A549 (cell line): ENCODE measurements around the gene USP36. TPM values are rescaled to one million over a fixed set of nuclear protein-coding genes. Genes with fewer than 3 reads are reported as not detected.

Source experiments
- ATAC-seq, 2 experiments: fragments of 200-7000 bp in 1 of 2; fragments of >200 bp in 1 of 2; cut with Nextera tagmentation in 1 of 2; cut with Tn5 transposase in 1 of 2; 3 replicates each; pipeline versions ENCODE4 v1.8.0 to v1.9.1; 2018 to 2020; ENCODE audit warnings: mild to moderate bottlenecking in 1 of 2, moderate library complexity in 1 of 2
- CTCF ChIA-PET: fragments of 300-600 bp; sonication (Branson Sonifier 250); formaldehyde crosslinking; extraction: SDS; loops from one replicate; lab custom pipeline; 2021; ENCODE audit warnings: antibody characterized with exemption, inconsistent platforms; lab: Yijun Ruan, JAX
- POLR2A ChIA-PET: fragments of 350-600 bp; formaldehyde crosslinking; extraction: SDS; loops from one replicate; lab custom pipeline; 2021; ENCODE audit warnings: antibody characterized with exemption, inconsistent platforms; lab: Yijun Ruan, JAX
- DNase-seq, 2 experiments: peaks; one replicate each; pipeline versions ENCODE4 v3.0.0 to v3.0.0-alpha.2; 2011 to 2016; ENCODE audit warnings: low read depth in 1 of 2, low spot score in 1 of 2
- FAIRE-seq: peaks from 2 replicates; lab custom pipeline; 2011; peaks lifted over from hg19 to GRCh38; lab: Jason Lieb, UNC
- H3K27ac ChIP-seq, 2 experiments: fragments of >200 bp; sonication (Bioruptor Twin); formaldehyde crosslinking; 3 replicates each; pipeline ENCODE4 v1.5.1; 2016 to 2017
- H3K4me1 ChIP-seq: fragments of >200 bp; sonication (Bioruptor Twin); formaldehyde crosslinking; 3 replicates; pipeline ENCODE4 v1.6.1; 2016
- H3K4me2 ChIP-seq: fragments of >200 bp; sonication (Bioruptor Twin); formaldehyde crosslinking; 3 replicates; pipeline ENCODE4 v1.6.1; 2016
- H3K4me3 ChIP-seq: fragments of >200 bp; sonication (Bioruptor Twin); formaldehyde crosslinking; 3 replicates; pipeline ENCODE4 v1.5.1; 2016
- H3K9me3 ChIP-seq: fragments of >200 bp; sonication (Bioruptor Twin); formaldehyde crosslinking; 3 replicates; pipeline ENCODE4 v1.6.1; 2016
- BHLHE40 ChIP-seq: IDR thresholded peaks from 2 replicates; pipeline ENCODE4 v1.6.1; 2012; ENCODE audit warnings: low read depth, low read length, inconsistent platforms
- CBX2 ChIP-seq: fragments of 200-600 bp; sonication (generic); IDR thresholded peaks from 2 replicates; pipeline ENCODE4 v1.6.1; 2016; ENCODE audit warnings: low read depth, mild to moderate bottlenecking, borderline replicate concordance
- CHD4 ChIP-seq: fragments of 200-600 bp; sonication (generic); IDR thresholded peaks from 2 replicates; pipeline ENCODE4 v1.6.1; 2016; ENCODE audit warnings: antibody characterized with exemption, mild to moderate bottlenecking, borderline replicate concordance
- EHMT2 ChIP-seq: fragments of 200-600 bp; sonication (generic); IDR thresholded peaks from 2 replicates; pipeline ENCODE4 v1.6.1; 2016; ENCODE audit warnings: antibody characterized with exemption, low read depth, mild to moderate bottlenecking, moderate library complexity
- EP300 ChIP-seq, 2 experiments: fragments of >200 bp; sonication (Bioruptor Twin); formaldehyde crosslinking; IDR thresholded peaks; 2 replicates in 1 of 2; 3 replicates in 1 of 2; pipeline ENCODE4 v1.6.1; 2016 to 2017
- ESRRA ChIP-seq: fragments of 150-350 bp; IDR thresholded peaks from 2 replicates; pipeline ENCODE4 v1.6.1; 2014; ENCODE audit warnings: mild to moderate bottlenecking, low read length, borderline replicate concordance
- FOSB ChIP-seq: fragments of 250-450 bp; sonication (Bioruptor Pico); IDR thresholded peaks from 2 replicates; pipeline ENCODE4 v1.5.0; 2020; ENCODE audit warnings: mild to moderate bottlenecking, moderate library complexity
- FOXS1 ChIP-seq: fragments of 250-450 bp; sonication (Bioruptor Pico); IDR thresholded peaks from 2 replicates; pipeline ENCODE4 v1.5.0; 2020; ENCODE audit warnings: mild to moderate bottlenecking, moderate library complexity
- HDAC2 ChIP-seq: fragments of 200-600 bp; sonication (generic); IDR thresholded peaks from 2 replicates; pipeline ENCODE4 v1.6.1; 2016
- HOXB5 ChIP-seq: fragments of 250-450 bp; sonication (Bioruptor Pico); IDR thresholded peaks from 2 replicates; pipeline ENCODE4 v1.5.0; 2020; ENCODE audit warnings: mild to moderate bottlenecking, moderate library complexity
- JUN ChIP-seq, 2 experiments: fragments of >200 bp; sonication (Bioruptor Twin); formaldehyde crosslinking; IDR thresholded peaks; 2 replicates in 1 of 2; 3 replicates in 1 of 2; pipeline ENCODE4 v1.6.1; 2016 to 2017
- JUNB ChIP-seq: fragments of >200 bp; sonication (Bioruptor Twin); formaldehyde crosslinking; IDR thresholded peaks from 2 replicates; pipeline ENCODE4 v1.6.1; 2016
- MAZ ChIP-seq: fragments of 150-350 bp; IDR thresholded peaks from 2 replicates; pipeline ENCODE4 v1.6.1; 2014; ENCODE audit warnings: antibody characterized with exemption, low read depth, low read length, borderline replicate concordance
- MYC ChIP-seq: IDR thresholded peaks from 2 replicates; pipeline ENCODE4 v1.6.1; 2012; ENCODE audit warnings: mild to moderate bottlenecking, inconsistent platforms, low read length, improper control_type of control experiment, borderline replicate concordance
- PHF8 ChIP-seq: fragments of 200-600 bp; sonication (generic); IDR thresholded peaks from 2 replicates; pipeline ENCODE4 v1.6.1; 2016; ENCODE audit warnings: low read depth, mild to moderate bottlenecking, antibody characterized with exemption, moderate library complexity, borderline replicate concordance
- RAD21 ChIP-seq, 2 experiments: fragments of >200 bp in 1 of 2; sonication (Bioruptor Twin) in 1 of 2; formaldehyde crosslinking in 1 of 2; IDR thresholded peaks in 1 of 2; conservative IDR thresholded peaks in 1 of 2; 2 replicates in 1 of 2; 3 replicates in 1 of 2; pipeline ENCODE4 v1.6.1; 2012 to 2018; ENCODE audit warnings: inconsistent platforms in 1 of 2
- RCOR1 ChIP-seq: fragments of 150-350 bp; IDR thresholded peaks from 2 replicates; pipeline ENCODE4 v1.6.1; 2014; ENCODE audit warnings: antibody characterized with exemption, low read length, low read depth
- RFX5 ChIP-seq: fragments of 450-650 bp; IDR thresholded peaks from 2 replicates; pipeline ENCODE4 v1.7.1; 2014; ENCODE audit warnings: antibody characterized with exemption, mild to moderate bottlenecking, moderate library complexity
- RNF2 ChIP-seq: fragments of 200-600 bp; sonication (generic); IDR thresholded peaks from 2 replicates; pipeline ENCODE4 v1.6.1; 2016; ENCODE audit warnings: low read depth, mild to moderate bottlenecking, antibody characterized with exemption, moderate library complexity, borderline replicate concordance
- TFCP2L1 ChIP-seq: fragments of 250-450 bp; sonication (Bioruptor Pico); IDR thresholded peaks from 2 replicates; pipeline ENCODE4 v1.5.0; 2021; ENCODE audit warnings: mild to moderate bottlenecking
- ZNF302 ChIP-seq: fragments of 250-450 bp; sonication (Bioruptor Pico); IDR thresholded peaks from 2 replicates; pipeline ENCODE4 v1.9.0; 2021; ENCODE audit warnings: inconsistent platforms, mild to moderate bottlenecking, moderate library complexity
- ZSCAN20 ChIP-seq: fragments of 250-450 bp; sonication (Bioruptor Pico); IDR thresholded peaks from 2 replicates; pipeline ENCODE4 v1.8.0; 2022; ENCODE audit warnings: mild to moderate bottlenecking, moderate library complexity
- WGBS: methylation state at CpG from one replicate; pipeline ENCODE4 v1.1.6; 2017; ENCODE audit errors: missing lambda C conversion rate; 5-methylcytosine and 5-hydroxymethylcytosine counted together
- polyA plus RNA-seq, 4 experiments: library from polyadenylated mRNA; depleted of rRNA in 3 of 4; stranded (reverse); fragments of >200 nt; fragmentation: RNase III in 1 of 4; extraction: RNeasy Plus Mini Kit Qiagen cat#74134 plus additional on column Dnase treatment in 1 of 4; gene quantifications; 2 replicates in 3 of 4; 3 replicates in 1 of 4; pipeline ENCODE4 v1.2.3, GENCODE V29; 2011 to 2017
- TF ChIP-seq, protein P1 (sequence below): IDR thresholded peaks from 2 replicates; pipeline ENCODE4 v1.6.1; 2012; ENCODE audit warnings: low read depth, borderline replicate concordance
- TF ChIP-seq, protein P2 (sequence below): fragments of >200 bp; sonication (Bioruptor Twin); formaldehyde crosslinking; IDR thresholded peaks from 3 replicates; pipeline ENCODE4 v1.6.1; 2016

Gene USP36
- polyA plus RNA-seq, 2 of the 4 experiments (the other 2 are of a cell fraction): 41.1 to 49.0 TPM

DNA sequence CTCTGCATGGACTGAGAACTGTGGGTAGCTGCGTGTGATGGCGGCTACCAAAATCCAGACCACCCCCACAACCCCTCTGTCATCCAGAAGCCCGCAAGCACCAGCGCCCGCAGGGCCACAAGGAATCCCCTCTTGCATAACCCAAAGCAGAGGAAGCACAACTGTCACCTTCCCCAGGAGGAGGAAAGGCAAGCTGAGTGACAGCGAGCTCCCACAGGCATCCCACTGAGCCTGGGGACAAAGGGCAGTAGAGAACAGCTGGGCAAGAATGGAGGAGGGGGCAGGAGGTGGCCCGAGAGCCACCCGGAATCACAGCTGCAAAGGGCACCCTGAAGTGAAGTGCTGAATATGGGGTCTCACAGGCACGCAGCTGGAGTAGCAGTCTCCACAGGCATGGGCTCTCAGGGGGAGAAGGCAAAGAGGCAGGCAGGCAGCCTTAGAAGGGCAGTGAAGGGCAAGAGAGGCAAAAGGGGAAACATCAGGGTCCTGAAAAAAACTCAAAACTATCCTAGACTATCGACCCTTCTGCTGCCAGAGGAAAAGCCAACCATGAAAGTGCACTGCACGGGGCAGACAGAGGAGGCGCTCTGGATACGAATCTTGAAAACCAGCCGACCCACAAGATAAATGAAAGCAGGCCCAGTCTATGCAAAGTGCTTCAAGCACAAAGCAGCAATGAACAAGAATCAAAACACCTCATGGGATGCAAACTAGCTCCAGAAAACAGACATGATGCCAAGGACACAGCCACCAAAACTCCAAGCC is 17.1 kb downstream of the USP36 start:
- no peak overlapping the region for H3K4me3 ChIP-seq
- CTCF ChIA-PET: interaction anchor here (0.6 to 2.5 kb wide), 11 partner anchors 8 to 712 kb away, joined by 3 to 14 read pairs (median 3); no protein-coding TSS in a partner anchor
- no peak for TF ChIP-seq FOSB (CRISPR knock-in tag)
- no peak for TF ChIP-seq EP300 (IDR thresholded peaks at IDR 0.05)
- no peak for TF ChIP-seq ZSCAN20
- no peak for TF ChIP-seq RFX5
- TF ChIP-seq, protein P1, sequence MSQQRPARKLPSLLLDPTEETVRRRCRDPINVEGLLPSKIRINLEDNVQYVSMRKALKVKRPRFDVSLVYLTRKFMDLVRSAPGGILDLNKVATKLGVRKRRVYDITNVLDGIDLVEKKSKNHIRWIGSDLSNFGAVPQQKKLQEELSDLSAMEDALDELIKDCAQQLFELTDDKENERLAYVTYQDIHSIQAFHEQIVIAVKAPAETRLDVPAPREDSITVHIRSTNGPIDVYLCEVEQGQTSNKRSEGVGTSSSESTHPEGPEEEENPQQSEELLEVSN: no peak
- no peak for TF ChIP-seq CBX2
- no peak for TF ChIP-seq EHMT2
- no peak for TF ChIP-seq JUNB
- FAIRE-seq: no peak
- no peak overlapping the region for H3K27ac ChIP-seq
- H3K4me2 ChIP-seq: no peak overlapping the region
- no peak for ATAC-seq
- DNase-seq: no peak
- POLR2A ChIA-PET: no interaction called here
- no peaks in the 10 kb centered on the region for H3K9me3 ChIP-seq
- 93% methylated on average over 14 of the region's 14 CpGs for WGBS
- H3K4me1 ChIP-seq: no peaks in the 10 kb centered on the region

DNA sequence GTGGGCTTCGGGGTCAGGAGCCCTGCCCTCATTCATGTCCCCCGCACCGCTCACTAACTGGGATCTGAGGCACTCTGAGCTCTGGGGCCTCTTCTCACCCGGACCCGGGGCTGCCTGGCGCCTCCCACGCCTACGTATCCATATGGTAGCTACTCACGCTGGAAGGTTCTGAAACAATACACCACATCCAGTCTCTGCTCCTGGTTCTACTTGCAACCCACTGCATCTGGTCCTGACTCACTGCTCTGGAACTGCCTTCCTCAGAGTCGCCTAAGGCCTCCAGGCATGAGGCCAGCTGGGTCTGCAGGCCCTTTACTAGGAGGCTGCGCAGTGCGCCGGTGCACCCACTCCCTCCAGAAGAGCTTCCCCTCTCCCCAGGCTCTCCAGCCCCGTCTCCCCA is 18.1 kb downstream of the USP36 start:
- CTCF ChIA-PET: interaction anchor here (0.6 to 2.5 kb wide), 13 partner anchors 9 to 711 kb away, joined by 3 to 14 read pairs (median 3); no protein-coding TSS in a partner anchor
- WGBS: 94% methylated on average over 14 of the region's 14 CpGs
- DNase-seq (no peak), FAIRE-seq (no peak), ATAC-seq (peak in 1 of 2 experiments; percentile 9; a peak in 2 of 6 replicates)
- Histone ChIP-seq H3K4me2 (no peak overlapping the region), H3K9me3 (no peaks in the 10 kb centered on the region), H3K4me3 (no peak overlapping the region), H3K27ac (no peak overlapping the region), H3K4me1 (no peaks in the 10 kb centered on the region)
- POLR2A ChIA-PET: no interaction called here
- TF ChIP-seq RAD21 (conservative IDR thresholded peaks at IDR 0.05 in 1 of 2, IDR thresholded peaks at IDR 0.05 in 1 of 2) (no peak), FOXS1 (CRISPR knock-in tag) (no peak), MYC (no peak), JUNB (no peak), MAZ (no peak), PHF8 (no peak), RFX5 (no peak), HOXB5 (CRISPR knock-in tag) (no peak), HDAC2 (no peak), JUN (IDR thresholded peaks at IDR 0.05) (no peak), TFCP2L1 (no peak), BHLHE40 (no peak), ZNF302 (no peak), RCOR1 (no peak), CHD4 (no peak), ESRRA (no peak), RNF2 (no peak)
- TF ChIP-seq, protein P2, sequence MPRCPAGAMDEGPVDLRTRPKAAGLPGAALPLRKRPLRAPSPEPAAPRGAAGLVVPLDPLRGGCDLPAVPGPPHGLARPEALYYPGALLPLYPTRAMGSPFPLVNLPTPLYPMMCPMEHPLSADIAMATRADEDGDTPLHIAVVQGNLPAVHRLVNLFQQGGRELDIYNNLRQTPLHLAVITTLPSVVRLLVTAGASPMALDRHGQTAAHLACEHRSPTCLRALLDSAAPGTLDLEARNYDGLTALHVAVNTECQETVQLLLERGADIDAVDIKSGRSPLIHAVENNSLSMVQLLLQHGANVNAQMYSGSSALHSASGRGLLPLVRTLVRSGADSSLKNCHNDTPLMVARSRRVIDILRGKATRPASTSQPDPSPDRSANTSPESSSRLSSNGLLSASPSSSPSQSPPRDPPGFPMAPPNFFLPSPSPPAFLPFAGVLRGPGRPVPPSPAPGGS: no peak
